Peyer's patch (tissue), 4 donors: ENCODE results near the gene CDK11B.

Experiments
- POLR2A ChIP-seq, 2 donors: fragments of 450-650 bp; IDR thresholded peaks; one replicate each; pipeline ENCODE4 v1.5.1; 2017; ENCODE audit warnings: antibody characterized with exemption in 2 of 2, mild to moderate bottlenecking in 2 of 2, moderate library complexity in 2 of 2
- TF ChIP-seq, protein P1 (sequence below), 6 experiments: fragments of 450-650 bp in 4 of 6; fragments of 200-600 bp in 2 of 6; sonication (generic) in 1 of 6; IDR thresholded peaks; one replicate each; pipeline ENCODE4 v1.5.1; 2017 to 2019; ENCODE audit warnings: antibody characterized with exemption in 6 of 6, mild to moderate bottlenecking in 3 of 6, moderate library complexity in 1 of 6

DNA sequence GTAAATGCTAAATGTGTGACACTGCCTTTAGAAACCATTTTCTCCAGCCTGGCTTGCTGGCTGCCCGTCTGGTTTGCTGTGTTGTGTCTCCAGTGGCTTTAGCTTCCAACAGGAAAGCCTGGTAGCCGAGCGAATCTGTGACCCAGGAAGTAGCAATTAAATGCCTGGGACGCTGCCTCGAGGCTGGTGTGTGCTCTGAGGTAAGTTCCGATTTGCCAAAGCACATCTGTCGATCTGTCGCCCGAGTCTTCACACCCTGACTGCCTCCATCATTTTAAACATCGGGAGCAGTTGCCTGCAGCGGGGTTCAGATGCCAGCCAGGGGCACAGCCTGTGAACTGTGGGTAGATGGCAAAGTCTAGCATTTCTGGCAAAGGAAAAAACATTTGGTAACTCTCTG, 41.3 kb downstream of the CDK11B start:
- TF ChIP-seq POLR2A (IDR thresholded peaks at IDR 0.05): no peak
- TF ChIP-seq, protein P1, sequence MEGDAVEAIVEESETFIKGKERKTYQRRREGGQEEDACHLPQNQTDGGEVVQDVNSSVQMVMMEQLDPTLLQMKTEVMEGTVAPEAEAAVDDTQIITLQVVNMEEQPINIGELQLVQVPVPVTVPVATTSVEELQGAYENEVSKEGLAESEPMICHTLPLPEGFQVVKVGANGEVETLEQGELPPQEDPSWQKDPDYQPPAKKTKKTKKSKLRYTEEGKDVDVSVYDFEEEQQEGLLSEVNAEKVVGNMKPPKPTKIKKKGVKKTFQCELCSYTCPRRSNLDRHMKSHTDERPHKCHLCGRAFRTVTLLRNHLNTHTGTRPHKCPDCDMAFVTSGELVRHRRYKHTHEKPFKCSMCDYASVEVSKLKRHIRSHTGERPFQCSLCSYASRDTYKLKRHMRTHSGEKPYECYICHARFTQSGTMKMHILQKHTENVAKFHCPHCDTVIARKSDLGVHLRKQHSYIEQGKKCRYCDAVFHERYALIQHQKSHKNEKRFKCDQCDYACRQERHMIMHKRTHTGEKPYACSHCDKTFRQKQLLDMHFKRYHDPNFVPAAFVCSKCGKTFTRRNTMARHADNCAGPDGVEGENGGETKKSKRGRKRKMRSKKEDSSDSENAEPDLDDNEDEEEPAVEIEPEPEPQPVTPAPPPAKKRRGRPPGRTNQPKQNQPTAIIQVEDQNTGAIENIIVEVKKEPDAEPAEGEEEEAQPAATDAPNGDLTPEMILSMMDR (IDR thresholded peaks at IDR 0.05): no peak
